ENCODE measurements around the gene KIF6.
A peak's percentile ranks its signal among the peaks of the same experiment; 100 is the strongest.

The KIF6 gene

DNA sequence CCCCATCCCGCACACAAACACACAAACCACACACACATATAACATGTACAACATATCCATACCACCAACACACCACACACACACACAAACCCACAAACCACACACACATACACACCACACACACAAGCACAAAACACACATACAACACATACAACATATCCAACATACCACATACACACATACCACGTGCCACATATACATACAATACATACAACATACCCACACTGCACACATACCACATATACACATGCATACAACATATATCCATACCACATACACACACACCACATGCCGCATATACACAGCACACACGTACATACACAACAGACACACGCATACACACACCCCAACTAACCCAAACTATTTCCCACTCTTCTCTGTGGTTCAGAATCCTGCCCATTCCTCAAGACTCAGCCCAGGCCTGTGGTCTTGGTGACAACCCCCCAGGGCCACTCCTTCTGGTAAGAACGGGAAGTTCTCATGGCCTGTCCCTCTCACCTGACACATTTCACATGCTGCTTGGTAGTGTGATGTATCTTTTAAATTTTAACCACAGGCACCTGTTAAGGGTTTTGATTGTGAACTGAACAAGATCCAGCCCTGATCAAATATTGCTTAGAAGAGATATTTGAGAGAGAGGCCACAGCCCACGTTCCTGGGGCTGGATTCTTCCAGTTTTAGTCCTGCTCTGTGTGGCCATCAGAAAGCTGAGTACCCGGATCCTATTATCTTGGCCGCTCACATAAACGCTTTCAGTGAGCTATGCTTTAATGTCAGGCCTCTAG is 346.8 kb downstream of the KIF6 start:
- no peaks in the 10 kb centered on the region for H3K79me2 ChIP-seq (ENCODE audit: insufficient read depth, low read length)
- H2AFZ ChIP-seq (ENCODE audit: low read depth, low read length, severe bottlenecking), result no peak overlapping the region
- H3K36me3 ChIP-seq (ENCODE audit: low read length), result no peaks in the 10 kb centered on the region
- no peak overlapping the region for H3K27ac ChIP-seq (ENCODE audit: low read depth, low read length)
- H4K20me1 ChIP-seq (ENCODE audit: low read depth, low read length), result no peaks in the 10 kb centered on the region
- H3K9me2 ChIP-seq (replicated peaks; ENCODE audit: insufficient read depth, low read length), result 0 out of 2 replicates have a peak, but pooled peaks cover 2% of the 10 kb centered on the region
- H3K4me2 ChIP-seq (ENCODE audit: low read depth, low read length, poor library complexity, severe bottlenecking), result no peak overlapping the region
- H3K27me3 ChIP-seq (ENCODE audit: low read length), result no peaks in the 10 kb centered on the region
- H3K4me3 ChIP-seq (ENCODE audit: insufficient read depth, low read length, poor library complexity, severe bottlenecking), result no peak overlapping the region
- H3F3A ChIP-seq (ENCODE audit: insufficient read depth), result no peaks in the 10 kb centered on the region
- H3K9me3 ChIP-seq (ENCODE audit: insufficient read depth, low read length), result no peaks in the 10 kb centered on the region
- no peak for TF ChIP-seq EZH2phosphoT487 (conservative IDR thresholded peaks at IDR 0.05; ENCODE audit: low read length)
- no peak for TF ChIP-seq CTCF (IDR thresholded peaks at IDR 0.05; ENCODE audit: insufficient read depth, low read length, poor library complexity, severe bottlenecking)
- H3K9ac ChIP-seq (ENCODE audit: low read length), result no peak overlapping the region

DNA sequence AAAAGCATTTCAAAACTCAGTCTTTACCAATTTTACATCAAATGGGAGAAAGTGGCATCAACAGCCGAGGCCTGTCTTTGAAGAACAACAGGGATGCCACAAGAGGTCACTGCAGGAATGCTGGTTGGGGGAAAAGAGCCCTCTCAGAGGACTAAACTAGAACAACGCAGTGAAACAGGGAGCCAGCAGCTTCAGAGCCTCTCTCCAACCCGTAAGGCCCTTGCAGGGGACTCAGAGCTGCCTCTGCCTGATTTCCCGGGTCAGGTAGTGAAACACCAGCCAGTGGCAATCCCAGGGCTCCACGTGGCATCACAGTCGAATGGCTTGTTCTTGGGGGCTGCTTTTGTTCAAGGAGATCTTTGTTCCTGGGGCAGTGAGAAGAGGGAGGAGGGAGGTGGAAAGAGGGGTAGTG is 347.7 kb downstream of the KIF6 start:
- no peak overlapping the region for H3K4me2 ChIP-seq (ENCODE audit: low read depth, low read length, poor library complexity, severe bottlenecking)
- H3K4me3 ChIP-seq (ENCODE audit: insufficient read depth, low read length, poor library complexity, severe bottlenecking), result no peak overlapping the region
- no peaks in the 10 kb centered on the region for H3K36me3 ChIP-seq (ENCODE audit: low read length)
- H3K9me3 ChIP-seq (ENCODE audit: insufficient read depth, low read length), result no peaks in the 10 kb centered on the region
- H4K20me1 ChIP-seq (ENCODE audit: low read depth, low read length), result no peaks in the 10 kb centered on the region
- no peaks in the 10 kb centered on the region for H3F3A ChIP-seq (ENCODE audit: insufficient read depth)
- H3K27ac ChIP-seq (ENCODE audit: low read depth, low read length), result no peak overlapping the region
- no peak overlapping the region for H2AFZ ChIP-seq (ENCODE audit: low read depth, low read length, severe bottlenecking)
- H3K9me2 ChIP-seq (replicated peaks; ENCODE audit: insufficient read depth, low read length), result 0 out of 2 replicates have a peak, but pooled peaks cover 2% of the 10 kb centered on the region
- no peaks in the 10 kb centered on the region for H3K27me3 ChIP-seq (ENCODE audit: low read length)
- no peak overlapping the region for H3K9ac ChIP-seq (ENCODE audit: low read length)
- TF ChIP-seq CTCF (IDR thresholded peaks at IDR 0.05; ENCODE audit: insufficient read depth, low read length, poor library complexity, severe bottlenecking) (peak; percentile 22), EZH2phosphoT487 (conservative IDR thresholded peaks at IDR 0.05; ENCODE audit: low read length) (no peak)
- no peaks in the 10 kb centered on the region for H3K79me2 ChIP-seq (ENCODE audit: insufficient read depth, low read length)

DNA sequence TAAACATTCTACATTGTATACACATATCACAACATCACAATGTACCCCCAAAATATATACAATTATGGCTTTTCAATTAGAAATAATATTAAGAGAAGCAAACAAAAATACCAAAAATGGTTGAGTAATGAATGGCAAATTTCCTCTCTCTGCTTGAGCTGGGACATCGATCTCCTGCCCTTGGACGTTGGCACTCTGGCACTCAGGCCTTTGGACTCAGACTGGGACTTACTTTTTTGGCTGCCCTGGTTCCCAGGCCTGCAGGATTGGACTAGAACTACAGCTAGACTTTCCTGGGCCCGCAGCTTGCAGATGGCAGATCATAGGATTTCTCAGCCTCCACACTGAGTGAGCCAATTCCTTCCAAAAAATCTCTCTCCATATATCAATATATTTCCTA is 349.8 kb downstream of the KIF6 start:
- no peaks in the 10 kb centered on the region for H3K79me2 ChIP-seq (ENCODE audit: insufficient read depth, low read length)
- H3K4me3 ChIP-seq (ENCODE audit: insufficient read depth, low read length, poor library complexity, severe bottlenecking), result no peak overlapping the region
- no peaks in the 10 kb centered on the region for H3F3A ChIP-seq (ENCODE audit: insufficient read depth)
- no peaks in the 10 kb centered on the region for H3K27me3 ChIP-seq (ENCODE audit: low read length)
- H3K27ac ChIP-seq (ENCODE audit: low read depth, low read length), result no peak overlapping the region
- H4K20me1 ChIP-seq (ENCODE audit: low read depth, low read length), result no peaks in the 10 kb centered on the region
- H3K9me3 ChIP-seq (ENCODE audit: insufficient read depth, low read length), result no peaks in the 10 kb centered on the region
- H3K4me2 ChIP-seq (ENCODE audit: low read depth, low read length, poor library complexity, severe bottlenecking), result no peak overlapping the region
- 0 out of 2 replicates have a peak, but pooled peaks cover 2% of the 10 kb centered on the region for H3K9me2 ChIP-seq (replicated peaks; ENCODE audit: insufficient read depth, low read length)
- no peak overlapping the region for H3K9ac ChIP-seq (ENCODE audit: low read length)
- TF ChIP-seq EZH2phosphoT487 (conservative IDR thresholded peaks at IDR 0.05; ENCODE audit: low read length) (no peak), CTCF (IDR thresholded peaks at IDR 0.05; ENCODE audit: insufficient read depth, low read length, poor library complexity, severe bottlenecking) (no peak)
- H3K36me3 ChIP-seq (ENCODE audit: low read length), result no peaks in the 10 kb centered on the region
- H2AFZ ChIP-seq (ENCODE audit: low read depth, low read length, severe bottlenecking), result no peak overlapping the region
